Hematopoietic multipotent progenitor cell treated with erythropoietin and hydrocortisone succinate and interleukin-3 and kit ligand, for 17 days (in vitro differentiated cells): Measurements from ENCODE around the gene STX2.
A peak's percentile ranks its signal among the peaks of the same experiment; 100 is the strongest.
"Not testable (repeated sequence)": the region's sequence is repeated elsewhere in the genome, so short reads cannot be mapped to it uniquely, and the experiment has no call there.

Source experiments
- DNase-seq: peaks from one replicate; pipeline ENCODE4 v3.0.0-alpha.2; 2015; ENCODE audit warnings: low spot score

STX2 gene

GRCh38 chr12:130764475-130765185, 74.4 kb downstream of the STX2 start:
- DNase-seq = peak; percentile 15

GRCh38 chr12:130764073-130764472, 75.0 kb downstream of the STX2 start:
- DNase-seq = peak; percentile 9

- DNase-seq = no peak
Observed at GRCh38 chr12:130762319-130762675, 76.8 kb downstream of the STX2 start.

- peak; percentile 9 for DNase-seq
Observed at GRCh38 chr12:130761537-130762318, 77.3 kb downstream of the STX2 start.

GRCh38 chr12:130754234-130754901, 84.7 kb downstream of the STX2 start:
- no peak for DNase-seq

- DNase-seq = no peak
Observed at GRCh38 chr12:130752692-130753230, 86.3 kb downstream of the STX2 start.

GRCh38 chr12:130752037-130752436, 87.0 kb downstream of the STX2 start:
- not testable (repeated sequence) for DNase-seq

- DNase-seq = no peak
Observed at GRCh38 chr12:130748786-130749185, 90.3 kb downstream of the STX2 start.

GRCh38 chr12:130747867-130748740, 90.9 kb downstream of the STX2 start:
- DNase-seq = peak; percentile 38

- DNase-seq = no peak
Observed at GRCh38 chr12:130746546-130746945, 92.5 kb downstream of the STX2 start.

GRCh38 chr12:130745921-130746320, 93.1 kb downstream of the STX2 start:
- no peak for DNase-seq

- DNase-seq = no peak
Observed at GRCh38 chr12:130744274-130744673, 94.8 kb downstream of the STX2 start.

GRCh38 chr12:130743606-130744005, 95.4 kb downstream of the STX2 start:
- DNase-seq = no peak

- DNase-seq = no peak
Observed at GRCh38 chr12:130743176-130743575, 95.9 kb downstream of the STX2 start.

GRCh38 chr12:130742716-130743115, 96.3 kb downstream of the STX2 start:
- DNase-seq = no peak

- no peak for DNase-seq
Observed at GRCh38 chr12:130742112-130742511, 96.9 kb downstream of the STX2 start.
